NCI-H1417 treated with DMSO at 0.1 percent for 48 hours (cell line): ENCODE data around the gene MB21D2.

ENCODE experiments used
- DNase-seq: peaks from one replicate; lab custom pipeline; 2025; lab: John Stamatoyannopoulos, UW

MB21D2 gene

GRCh38 chr3:192890347-192891335 is 27.0 kb downstream of the MB21D2 start:
- no peak for DNase-seq

DNA sequence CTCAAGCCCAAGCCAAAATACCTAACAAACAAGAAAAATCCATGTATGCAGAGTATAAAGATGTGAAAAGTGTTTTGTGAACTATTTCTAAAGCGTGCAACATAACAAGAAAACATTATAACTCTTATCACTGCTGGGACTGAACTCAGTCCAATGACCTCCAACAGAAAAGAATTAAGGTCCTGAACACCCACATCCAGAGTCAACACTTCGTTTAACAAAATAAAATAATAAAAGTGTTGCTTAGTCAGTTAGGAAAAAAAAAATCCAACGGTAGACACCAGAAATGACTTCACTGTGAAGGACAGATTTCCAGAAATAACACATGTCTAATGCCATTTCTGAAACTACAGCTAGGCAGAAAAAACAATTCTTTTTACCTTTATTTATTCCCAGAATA is 28.0 kb downstream of the MB21D2 start:
- DNase-seq = no peak

DNA sequence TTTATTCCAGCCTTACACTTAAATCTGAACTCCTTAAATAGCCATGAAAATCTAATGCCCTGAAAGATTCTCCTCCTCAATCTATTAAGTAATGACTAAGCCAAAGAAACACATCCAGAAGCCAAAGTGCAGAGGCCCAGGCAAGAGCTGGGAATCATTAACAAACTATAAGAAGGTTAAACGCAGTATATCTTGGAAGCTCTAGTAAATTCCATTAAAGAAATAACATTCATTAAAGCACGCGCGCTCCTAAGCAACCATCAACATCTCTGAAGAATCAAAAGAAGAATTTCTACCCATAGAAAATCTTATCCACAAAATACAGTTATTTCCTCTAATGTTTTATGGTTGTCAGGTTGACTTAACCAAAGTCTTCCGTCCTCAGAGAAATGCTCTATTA is 29.5 kb downstream of the MB21D2 start:
- no peak for DNase-seq

DNA sequence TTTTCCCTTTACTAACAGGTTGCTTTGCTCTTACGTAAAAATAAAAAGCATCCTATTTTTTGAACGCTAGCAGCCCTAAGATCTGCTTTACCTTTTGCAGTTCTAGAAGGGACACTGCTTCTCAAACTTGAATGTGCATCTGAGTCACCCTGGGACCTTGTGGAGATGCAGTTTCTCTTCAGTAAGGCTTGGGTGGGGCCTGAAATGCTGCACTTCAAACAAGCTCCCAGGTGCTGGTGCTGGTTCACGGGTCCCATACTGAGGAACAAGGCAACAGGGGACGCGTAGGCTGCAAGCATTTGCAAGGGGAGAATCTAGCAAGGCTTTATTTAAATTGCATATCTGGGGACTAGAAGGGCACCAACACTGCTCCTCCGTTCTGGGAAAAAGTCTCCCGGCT is 30.0 kb downstream of the MB21D2 start:
- no peak for DNase-seq

DNA sequence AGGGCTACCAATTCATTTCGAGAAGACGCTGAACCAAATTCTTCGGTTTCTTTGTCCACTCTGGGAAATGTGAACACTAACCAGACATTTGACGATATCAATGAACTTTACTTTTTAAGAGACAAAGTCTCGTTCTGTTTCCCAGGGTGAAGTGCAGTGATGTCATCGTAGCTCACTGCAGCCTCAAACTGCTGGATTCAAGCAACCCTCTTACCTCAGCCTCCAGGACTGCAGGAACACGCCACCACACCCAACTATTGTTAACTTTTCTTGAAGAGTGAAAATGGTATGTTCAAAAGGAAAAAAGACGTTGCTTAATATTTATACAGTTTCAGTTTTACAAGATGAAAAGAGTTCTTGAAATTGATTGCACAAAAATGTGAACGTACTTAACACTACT is 30.6 kb downstream of the MB21D2 start:
- DNase-seq = no peak

- DNase-seq = no peak
Measured at GRCh38 chr3:192884777-192885773, 32.6 kb downstream of the MB21D2 start.

GRCh38 chr3:192883512-192883911 is 34.1 kb downstream of the MB21D2 start:
- no peak for DNase-seq

GRCh38 chr3:192881159-192881786 is 36.4 kb downstream of the MB21D2 start:
- no peak for DNase-seq

DNA sequence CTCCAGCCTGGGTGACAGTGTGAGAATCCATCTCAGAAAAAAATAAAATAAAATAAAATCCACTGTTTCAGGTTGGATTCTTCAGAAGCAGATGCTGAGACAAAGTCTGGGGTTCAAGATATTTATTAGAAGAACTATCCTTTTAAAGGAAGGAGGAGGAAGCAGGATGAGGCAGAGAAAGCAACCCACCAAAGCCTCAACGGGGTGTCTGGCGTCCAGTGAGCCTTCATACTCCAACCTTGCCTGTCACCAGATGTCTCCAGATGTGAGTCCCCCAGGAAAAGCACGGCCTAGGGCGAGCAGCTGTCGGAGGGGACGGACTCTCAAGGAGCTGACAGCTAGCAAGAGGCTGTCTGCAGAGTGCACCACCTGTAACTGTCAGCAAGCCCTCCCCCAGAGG is 37.3 kb downstream of the MB21D2 start:
- DNase-seq = no peak

DNA sequence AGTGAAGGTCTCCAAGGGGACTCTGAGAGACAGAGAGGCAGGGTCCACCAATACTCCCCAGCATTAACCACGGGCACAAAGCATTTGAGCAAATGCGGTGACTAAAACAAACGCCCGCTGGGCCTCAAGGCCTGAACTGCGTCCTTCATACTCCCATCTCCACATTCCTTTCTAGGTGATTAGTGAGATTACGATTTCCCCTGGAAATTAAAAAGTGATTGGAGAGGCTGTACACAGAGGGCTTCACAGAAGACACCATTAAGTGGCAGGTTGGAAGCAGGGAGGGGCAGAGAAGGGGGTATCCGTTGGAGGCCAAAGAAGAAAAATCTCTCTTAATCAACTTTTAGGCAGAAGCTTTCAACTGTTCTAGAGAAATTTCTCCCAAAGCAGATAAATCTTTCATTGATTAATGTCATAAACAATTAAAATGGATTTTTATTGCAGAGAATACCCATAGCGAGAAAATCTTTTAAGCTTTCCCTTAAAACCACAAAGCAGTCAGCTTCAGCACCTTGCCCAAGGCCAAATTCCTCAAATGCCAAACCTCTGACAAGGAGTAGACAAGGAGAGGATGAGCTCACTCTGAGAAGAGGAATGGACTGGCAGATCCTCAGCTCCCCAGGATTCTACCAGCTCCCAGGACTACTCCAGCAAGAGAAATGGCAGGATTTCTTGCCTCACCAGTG is 38.2 kb downstream of the MB21D2 start:
- no peak for DNase-seq

DNA sequence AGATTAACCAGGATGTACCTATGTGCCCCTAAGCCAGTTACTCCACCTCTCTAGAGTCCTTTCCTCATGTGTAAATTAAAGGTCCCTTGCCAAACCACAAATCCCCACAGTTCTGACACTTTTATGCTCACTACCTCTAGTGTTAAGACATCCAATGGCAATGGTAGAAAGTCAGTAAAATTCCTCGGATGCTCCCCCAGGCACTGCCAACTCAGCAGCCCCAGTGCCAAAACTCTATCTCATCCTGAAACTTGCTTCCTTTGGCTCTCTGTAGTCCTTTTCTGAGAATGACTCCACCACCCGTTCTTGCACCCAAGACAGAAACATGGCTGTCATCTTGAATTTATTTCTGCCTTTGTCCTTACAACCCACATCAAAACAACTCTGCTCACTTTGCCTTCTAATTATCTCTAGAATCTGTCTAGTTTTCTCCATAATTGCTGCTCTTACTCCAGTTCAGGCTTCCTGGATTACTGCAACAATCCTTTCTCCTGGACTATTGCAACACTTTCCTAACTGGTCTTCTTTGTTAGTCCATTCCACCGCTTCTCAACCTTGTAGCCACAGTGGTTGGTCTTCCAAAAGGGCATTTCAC is 41.6 kb downstream of the MB21D2 start:
- DNase-seq = no peak

GRCh38 chr3:192870822-192871221 is 46.8 kb downstream of the MB21D2 start:
- no peak for DNase-seq

GRCh38 chr3:192869131-192870031 is 48.3 kb downstream of the MB21D2 start:
- DNase-seq = no peak

- no peak for DNase-seq
Measured at GRCh38 chr3:192867645-192868044, 50.0 kb downstream of the MB21D2 start.

DNA sequence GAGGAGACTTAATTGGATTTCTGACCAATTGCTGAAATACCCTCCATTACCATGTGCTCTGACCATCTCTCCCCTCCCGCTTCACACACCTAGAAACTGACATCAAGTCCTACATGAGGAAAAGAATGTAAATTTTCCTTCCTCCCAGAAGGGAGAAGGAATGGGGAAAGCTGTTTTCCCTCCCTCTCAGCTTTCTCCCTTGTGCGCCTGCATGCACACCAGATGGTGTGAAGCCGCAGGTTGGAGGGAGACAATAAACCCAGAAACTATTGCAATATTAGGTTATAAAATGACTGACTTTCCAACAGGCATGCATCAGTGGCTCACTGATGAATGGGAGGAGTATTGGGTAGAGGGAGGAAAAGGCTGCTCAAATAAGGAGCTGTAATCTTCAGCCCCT is 50.9 kb downstream of the MB21D2 start:
- DNase-seq = no peak

- no peak for DNase-seq
Measured at GRCh38 chr3:192864941-192865340, 52.7 kb downstream of the MB21D2 start.

GRCh38 chr3:192863091-192863420 is 54.6 kb downstream of the MB21D2 start:
- no peak for DNase-seq

DNA sequence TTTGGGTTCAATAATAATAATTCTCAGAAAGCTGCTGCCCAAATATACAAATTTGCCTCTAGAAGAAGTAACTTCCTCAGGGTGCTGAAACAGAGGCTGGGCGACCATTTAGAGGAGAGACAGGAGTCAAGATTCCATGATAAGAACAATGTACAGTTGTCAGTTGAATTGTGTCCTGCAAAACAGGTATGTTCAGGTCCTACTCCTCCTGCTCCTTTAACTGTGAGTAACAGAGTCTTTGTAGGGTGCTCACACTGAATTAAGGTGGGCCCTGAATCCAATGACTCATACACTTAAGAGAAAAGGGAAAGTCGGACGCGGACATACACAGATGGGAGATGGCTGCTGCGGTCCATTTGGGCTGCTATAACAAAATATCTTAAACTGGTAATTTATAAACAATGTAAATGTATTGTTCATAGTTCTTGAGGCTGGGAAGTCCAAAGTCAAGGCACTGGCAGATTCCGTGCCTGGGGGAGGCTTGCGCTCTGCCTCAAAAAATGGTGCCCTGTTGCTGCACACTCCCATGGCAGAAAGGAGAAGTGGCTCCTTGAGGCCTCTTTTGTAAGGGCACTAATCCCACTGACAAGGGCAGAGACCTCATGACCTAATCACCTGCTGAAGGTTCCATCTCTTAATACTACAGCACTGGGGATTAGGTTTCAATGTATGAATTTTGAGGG is 55.1 kb downstream of the MB21D2 start:
- DNase-seq = no peak

- no peak for DNase-seq
Measured at GRCh38 chr3:192861972-192862371, 55.7 kb downstream of the MB21D2 start.

GRCh38 chr3:192860454-192860853 is 57.2 kb downstream of the MB21D2 start:
- no peak for DNase-seq
